Measurements from ENCODE around the gene HRCT1. TPM values are rescaled to one million over a fixed set of nuclear protein-coding genes. Genes with fewer than 3 reads are reported as not detected.

The HRCT1 gene
- total and polyA plus RNA-seq, 2 donors (not counting 3 experiments of a cell fraction or from before 2014, with no cell fraction given): 1.2 to 7.0 TPM

DNA sequence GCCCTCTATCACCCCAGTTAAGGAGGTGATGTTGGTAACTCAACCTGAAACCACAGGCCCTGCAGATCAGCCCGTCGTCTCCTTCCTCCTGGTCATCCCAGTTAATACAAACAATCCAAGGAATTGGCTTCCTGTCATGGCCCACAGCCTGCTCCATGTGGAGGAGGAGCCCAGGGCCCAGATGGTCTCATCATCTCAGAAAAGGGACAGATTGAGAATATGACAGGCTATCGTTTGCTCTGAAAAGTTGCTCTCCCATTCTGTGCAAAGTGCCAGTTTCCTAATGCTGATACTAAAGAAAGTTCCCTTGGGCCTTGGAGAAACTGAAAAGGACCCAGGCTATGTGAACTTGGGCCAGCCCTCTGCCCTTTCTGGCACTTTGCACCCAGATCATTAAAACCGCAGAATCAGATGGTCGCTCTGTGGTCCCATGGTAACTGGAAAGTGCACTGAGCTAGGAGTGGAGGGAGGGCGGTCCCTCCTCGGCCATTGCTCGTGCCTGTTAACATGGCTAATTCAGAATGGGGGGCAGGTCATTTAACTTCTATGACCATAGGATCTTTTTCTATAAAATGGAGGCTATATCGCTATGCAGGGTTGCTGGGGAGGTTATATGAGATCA lies 2.6 kb downstream of the HRCT1 start:
- no peak for TF ChIP-seq FOS (IDR thresholded peaks at IDR 0.05; ENCODE audit: borderline replicate concordance, insufficient read depth, low read length)
- no peak for TF ChIP-seq CTCF (IDR thresholded peaks at IDR 0.05; ENCODE audit: extremely low read depth in 1 of 2, insufficient read depth in 1 of 2, low read depth in 1 of 2, low read length in 2 of 2)
- TF ChIP-seq EZH2 (IDR thresholded peaks at IDR 0.05; ENCODE audit: borderline replicate concordance, low read depth, low read length, severe bottlenecking): no peak
- TF ChIP-seq POLR2AphosphoS5 (IDR thresholded peaks at IDR 0.05; ENCODE audit: insufficient read depth, low read depth, low read length): peak; percentile 4
- H3K27ac ChIP-seq (ENCODE audit: insufficient read depth, low read depth, low read length): peak overlapping the region; percentile 94
- DNase-seq (ENCODE audit: low read depth, low spot score) (no peak), FAIRE-seq (peak; percentile 99)
- no TSS peak for BruUV-seq (replicated peaks)
- H3K4me3 ChIP-seq (replicated peaks in 1 of 3; ENCODE audit: insufficient read depth in 1 of 3, low read depth in 1 of 3, low read length in 3 of 3): peak overlapping the region in 1 of 3 experiments; percentile 3
- H3K27me3 ChIP-seq (ENCODE audit: control insufficient read depth in 2 of 2, insufficient read depth in 2 of 2, low read length in 2 of 2): no peaks in the 10 kb centered on the region
- H3K9me1 ChIP-seq (replicated peaks; ENCODE audit: control insufficient read depth, extremely low read depth, insufficient read depth, low read length): no peaks in the 10 kb centered on the region
- no peak overlapping the region for H2AFZ ChIP-seq (ENCODE audit: low read depth, low read length)
- no peaks in the 10 kb centered on the region for H3K36me3 ChIP-seq (ENCODE audit: control insufficient read depth in 2 of 2, extremely low read depth in 1 of 2, insufficient read depth in 2 of 2, low read length in 2 of 2)
- peak overlapping the region; percentile 77 for H3K9ac ChIP-seq (replicated peaks; ENCODE audit: extremely low read depth, insufficient read depth, low read length)
- CTCF ChIA-PET: interaction anchor here (0.8 to 6.4 kb wide), 6 partner anchors 26 to 118 kb away, joined by 3 to 46 read pairs (median 4); no protein-coding TSS in a partner anchor
- POLR2A ChIA-PET: no interaction called here
- peak overlapping the region; percentile 63 for H3K4me2 ChIP-seq (ENCODE audit: insufficient read depth, low read length)
- H4K20me1 ChIP-seq (replicated peaks; ENCODE audit: control insufficient read depth, extremely low read depth, insufficient read depth, low read length): no peaks in the 10 kb centered on the region
- H3K9me3 ChIP-seq (replicated peaks; ENCODE audit: control insufficient read depth, insufficient read depth, low read length): no peaks in the 10 kb centered on the region
- peaks cover 82% of the 10 kb centered on the region for H3K4me1 ChIP-seq (ENCODE audit: control insufficient read depth, extremely low read depth, insufficient read depth, low read length)
- H3K79me2 ChIP-seq (ENCODE audit: control insufficient read depth, insufficient read depth, low read length): peaks cover 39% of the 10 kb centered on the region
- intact Hi-C loops (cut with micrococcal nuclease) (loop anchor here (1.0 to 5.0 kb wide), 4 partner anchors 99 to 251 kb away; partner anchors contain the start of genes CCDC107, CREB3, RMRP and TLN1), dilution Hi-C loops (cut with MboI; ENCODE audit: extremely low pct_ligation_motif_present, low sequenced_read_pairs) (no loop called here)
